HepG2 (cell line): ENCODE measurements around the gene MTHFD1L. TPM values are rescaled to one million over a fixed set of nuclear protein-coding genes. Genes with fewer than 3 reads are reported as not detected.
A peak's percentile ranks its signal among the peaks of the same experiment; 100 is the strongest.

Source experiments
- FOXA3 ChIP-seq: IDR thresholded peaks from 2 replicates; pipeline ENCODE4 v1.6.1; 2016; ENCODE audit warnings: missing genetic modification reagents, missing compliant biosample characterization
- GPBP1L1 ChIP-seq: sonication (generic); formaldehyde crosslinking; IDR thresholded peaks from 2 replicates; pipeline ENCODE4 v1.5.0; 2020; ENCODE audit warnings: mild to moderate bottlenecking, missing genetic modification reagents
- JUN ChIP-seq: sonication (generic); formaldehyde crosslinking; IDR thresholded peaks from 2 replicates; pipeline ENCODE4 v1.4.0; 2020; ENCODE audit warnings: mild to moderate bottlenecking, missing genetic modification reagents
- MATR3 ChIP-seq: sonication (generic); formaldehyde crosslinking; IDR thresholded peaks from 2 replicates; pipeline ENCODE4 v1.4.0; 2020; ENCODE audit warnings: missing genetic modification reagents
- NFYC ChIP-seq: IDR thresholded peaks from 2 replicates; pipeline ENCODE4 v1.6.1; 2016; ENCODE audit warnings: missing genetic modification reagents, missing compliant biosample characterization
- NR2F6 ChIP-seq, 2 experiments: IDR thresholded peaks; 2 replicates each; pipeline ENCODE4 v1.6.1; 2016; ENCODE audit warnings: antibody characterized with exemption in 1 of 2, mild to moderate bottlenecking in 1 of 2
- RCOR2 ChIP-seq: IDR thresholded peaks from 2 replicates; pipeline ENCODE4 v1.6.1; 2016; ENCODE audit warnings: missing biosample characterization, missing genetic modification reagents
- TBX2 ChIP-seq: sonication (generic); formaldehyde crosslinking; IDR thresholded peaks from 2 replicates; pipeline ENCODE4 v1.5.0; 2020; ENCODE audit warnings: missing genetic modification reagents, mild to moderate bottlenecking, borderline replicate concordance
- TCF12 ChIP-seq, 2 experiments: fragments of 450-650 bp in 1 of 2; sonication (generic) in 1 of 2; formaldehyde crosslinking in 1 of 2; IDR thresholded peaks; 2 replicates each; pipeline versions ENCODE4 v1.6.1 to v1.8.0; 2017 to 2022; ENCODE audit warnings: antibody characterized with exemption in 1 of 2, mild to moderate bottlenecking in 1 of 2, missing genetic modification reagents in 1 of 2, moderate library complexity in 1 of 2
- TSC22D2 ChIP-seq: sonication (generic); formaldehyde crosslinking; IDR thresholded peaks from 2 replicates; pipeline ENCODE4 v1.5.1; 2020; ENCODE audit warnings: missing genetic modification reagents, mild to moderate bottlenecking, borderline replicate concordance
- WIZ ChIP-seq: sonication (generic); formaldehyde crosslinking; IDR thresholded peaks from 2 replicates; pipeline ENCODE4 v1.5.1; 2020; ENCODE audit warnings: mild to moderate bottlenecking, missing genetic modification reagents
- ZBTB33 ChIP-seq: sonication (generic); formaldehyde crosslinking; IDR thresholded peaks from 2 replicates; pipeline ENCODE4 v1.4.0; 2020; ENCODE audit warnings: missing genetic modification reagents
- ZNF281 ChIP-seq: sonication (generic); formaldehyde crosslinking; IDR thresholded peaks from 2 replicates; pipeline ENCODE4 v1.4.0; 2020; ENCODE audit warnings: missing genetic modification reagents, borderline replicate concordance
- ZNF292 ChIP-seq: sonication (generic); formaldehyde crosslinking; IDR thresholded peaks from 2 replicates; pipeline ENCODE4 v1.8.1; 2022; ENCODE audit warnings: mild to moderate bottlenecking, low read depth, missing genetic modification reagents, borderline replicate concordance
- ZNF367 ChIP-seq: sonication (generic); formaldehyde crosslinking; IDR thresholded peaks from 2 replicates; pipeline ENCODE4 v1.4.0; 2020; ENCODE audit warnings: missing genetic modification reagents, borderline replicate concordance
- ZNF609 ChIP-seq: sonication (generic); formaldehyde crosslinking; IDR thresholded peaks from 2 replicates; pipeline ENCODE4 v1.4.0; 2020; ENCODE audit warnings: mild to moderate bottlenecking, missing genetic modification reagents, borderline replicate concordance
- ZSCAN29 ChIP-seq: sonication (generic); formaldehyde crosslinking; conservative IDR thresholded peaks from 2 replicates; pipeline ENCODE4 v1.4.0; 2020; ENCODE audit warnings: mild to moderate bottlenecking, missing genetic modification reagents
- polyA plus RNA-seq, 8 experiments: library from polyadenylated mRNA; depleted of rRNA in 3 of 8; stranded (reverse) in 7 of 8; unstranded in 1 of 8; fragments of >200 nt; fragmentation: Illumina TruSeq in 4 of 8; extraction: Trizol in 4 of 8; gene quantifications; 2 replicates each; pipeline versions ENCODE4 v1.2.1 to v1.2.3, GENCODE V29; 2011 to 2016; ENCODE audit warnings: low read depth in 4 of 8, missing spikeins in 1 of 8, mixed read lengths in 1 of 8; ENCODE audit not compliant: insufficient read depth in 1 of 8
- total RNA-seq, 5 experiments: library from RNA; depleted of rRNA; stranded (reverse); fragments of >200 nt; fragmentation: Illumina TruSeq; extraction: Trizol; gene quantifications; 2 replicates each; pipeline ENCODE4 v1.2.3, GENCODE V29; 2016; ENCODE audit warnings: low read depth in 1 of 5

The MTHFD1L gene
- total and polyA plus RNA-seq, 2 of the 13 experiments (the other 11 are each of a cell fraction or from before 2014, with no cell fraction given) = 24.0 to 39.6 TPM

- TF ChIP-seq ZNF281 (CRISPR knock-in tag) = no peak
- TF ChIP-seq TCF12 (IDR thresholded peaks at IDR 0.05) = no peak
- TF ChIP-seq TCF12 (CRISPR knock-in tag; IDR thresholded peaks at IDR 0.05) = 0 out of 2 replicates have a peak, but pooled peaks have one; percentile 47
- TF ChIP-seq MATR3 (CRISPR knock-in tag) = no peak
- TF ChIP-seq ZBTB33 (CRISPR knock-in tag) = 0 out of 2 replicates have a peak, but pooled peaks have one; percentile 18
- no peak for TF ChIP-seq ZNF367 (CRISPR knock-in tag)
- TF ChIP-seq NFYC (CRISPR knock-in tag) = peak; percentile 11; the same call in 1 of the 2 replicates
- peak; percentile 38; the same call in 1 of the 2 replicates for TF ChIP-seq TBX2 (CRISPR knock-in tag)
- no peak for TF ChIP-seq GPBP1L1
- peak; percentile 60 for TF ChIP-seq FOXA3 (CRISPR knock-in tag)
- TF ChIP-seq ZNF609 (CRISPR knock-in tag) = peak; percentile 76; the same call in 1 of the 2 replicates
- peak; percentile 70; the same call in 1 of the 2 replicates for TF ChIP-seq TSC22D2 (CRISPR knock-in tag)
- 0 out of 2 replicates have a peak, but pooled peaks have one; percentile 61 for TF ChIP-seq JUN (CRISPR knock-in tag)
- no peak for TF ChIP-seq WIZ (CRISPR knock-in tag)
- TF ChIP-seq NR2F6 (IDR thresholded peaks at IDR 0.05) = 0 out of 2 replicates have a peak, but pooled peaks have one; percentile 17
- TF ChIP-seq NR2F6 (CRISPR knock-in tag; IDR thresholded peaks at IDR 0.05) = peak; percentile 46; the same call in 1 of the 2 replicates
- TF ChIP-seq ZNF292 (CRISPR knock-in tag) = no peak
- TF ChIP-seq RCOR2 (CRISPR knock-in tag) = peak; percentile 74
- 0 out of 2 replicates have a peak, but pooled peaks have one; percentile 58 for TF ChIP-seq ZSCAN29 (CRISPR knock-in tag)
Observed at GRCh38 chr6:151014404-151015100, 149.1 kb downstream of the MTHFD1L start (continued).
